ENCODE measurements around the gene FOXO3B. TPM values are rescaled to one million over a fixed set of nuclear protein-coding genes. Genes with fewer than 3 reads are reported as not detected.
"Not testable (repeated sequence)": the region's sequence is repeated elsewhere in the genome, so short reads cannot be mapped to it uniquely, and the experiment has no call there.

Gene FOXO3B
- 6.0 and 8.5 TPM in 2 replicates for total RNA-seq
- 2.7 TPM for polyA plus RNA-seq (2012)

GRCh38 chr17:18681767-18682571 is at the start of gene FOXO3B:
Gene FOXO3B (minus strand): TSS chr17:18682314. CDS start chr17:18681651, 663 bp downstream.
- DNase-seq (ENCODE audit: low read depth): peak; percentile 99

GRCh38 chr17:18723509-18723908 is 41.4 kb upstream of the FOXO3B start:
- not testable (repeated sequence) for DNase-seq (ENCODE audit: low read depth)

GRCh38 chr17:18722612-18723011 is 40.5 kb upstream of the FOXO3B start:
- not testable (repeated sequence) for DNase-seq (ENCODE audit: low read depth)

- DNase-seq (ENCODE audit: low read depth): not testable (repeated sequence)
Measured at GRCh38 chr17:18721775-18722547, 39.8 kb upstream of the FOXO3B start.

- not testable (repeated sequence) for DNase-seq (ENCODE audit: low read depth)
Measured at GRCh38 chr17:18719428-18720110, 37.5 kb upstream of the FOXO3B start.

GRCh38 chr17:18718643-18719427 is 36.7 kb upstream of the FOXO3B start:
- peak; percentile 67 for DNase-seq (ENCODE audit: low read depth)

- DNase-seq (ENCODE audit: low read depth): peak; percentile 62
Measured at GRCh38 chr17:18712354-18712999, 30.4 kb upstream of the FOXO3B start.

GRCh38 chr17:18708215-18708614 is 26.1 kb upstream of the FOXO3B start:
- not testable (repeated sequence) for DNase-seq (ENCODE audit: low read depth)

GRCh38 chr17:18705955-18706354 is 23.8 kb upstream of the FOXO3B start:
- not testable (repeated sequence) for DNase-seq (ENCODE audit: low read depth)

- not testable (repeated sequence) for DNase-seq (ENCODE audit: low read depth)
Measured at GRCh38 chr17:18698473-18699103, 16.5 kb upstream of the FOXO3B start.

GRCh38 chr17:18695143-18695542 is 13.0 kb upstream of the FOXO3B start:
- peak; percentile 70 for DNase-seq (ENCODE audit: low read depth)

GRCh38 chr17:18682668-18683067 is 554 bp upstream of the FOXO3B start:
- DNase-seq (ENCODE audit: low read depth): not testable (repeated sequence)

GRCh38 chr17:18677381-18677780 is 4.7 kb downstream of the FOXO3B start:
- not testable (repeated sequence) for DNase-seq (ENCODE audit: low read depth)

GRCh38 chr17:18676928-18677327 is 5.2 kb downstream of the FOXO3B start:
- DNase-seq (ENCODE audit: low read depth): not testable (repeated sequence)

GRCh38 chr17:18672395-18673227 is 9.5 kb downstream of the FOXO3B start:
- not testable (repeated sequence) for DNase-seq (ENCODE audit: low read depth)

GRCh38 chr17:18668625-18669024 is 13.5 kb downstream of the FOXO3B start:
- not testable (repeated sequence) for DNase-seq (ENCODE audit: low read depth)

- not testable (repeated sequence) for DNase-seq (ENCODE audit: low read depth)
Measured at GRCh38 chr17:18667535-18667934, 14.6 kb downstream of the FOXO3B start.

- not testable (repeated sequence) for DNase-seq (ENCODE audit: low read depth)
Measured at GRCh38 chr17:18666326-18666725, 15.8 kb downstream of the FOXO3B start.
